GM21526 (cell line): ENCODE measurements around the gene GPBAR1.

Experiments
- ATAC-seq: cut with Tn5 transposase; IDR thresholded peaks from one replicate; pipeline ENCODE4 v1.9.1; 2021; ENCODE audit warnings: moderate library complexity; ENCODE audit not compliant: unreplicated experiment, low FRiP score

GPBAR1 gene

GRCh38 chr2:218238887-218239286 lies 21.9 kb upstream of the GPBAR1 start:
- no peak for ATAC-seq

GRCh38 chr2:218244204-218244603 lies 16.6 kb upstream of the GPBAR1 start:
- ATAC-seq: no peak

GRCh38 chr2:218244665-218245064 lies 16.1 kb upstream of the GPBAR1 start:
- ATAC-seq: no peak

GRCh38 chr2:218245214-218245613 lies 15.6 kb upstream of the GPBAR1 start:
- ATAC-seq: no peak

GRCh38 chr2:218249691-218250090 lies 11.1 kb upstream of the GPBAR1 start:
- no peak for ATAC-seq

GRCh38 chr2:218252509-218253231 lies 8.1 kb upstream of the GPBAR1 start:
- ATAC-seq: no peak

GRCh38 chr2:218253232-218253625 lies 7.6 kb upstream of the GPBAR1 start:
- no peak for ATAC-seq

GRCh38 chr2:218255446-218255845 lies 5.4 kb upstream of the GPBAR1 start:
- no peak for ATAC-seq

- ATAC-seq: no peak
Measured at GRCh38 chr2:218256612-218257350, 4.0 kb upstream of the GPBAR1 start.

GRCh38 chr2:218257390-218257981 lies 3.3 kb upstream of the GPBAR1 start:
- ATAC-seq: peak; percentile 76

- no peak for ATAC-seq
Measured at GRCh38 chr2:218259099-218259961, 1.5 kb upstream of the GPBAR1 start.

GRCh38 chr2:218260166-218260565 lies 649 bp upstream of the GPBAR1 start:
- no peak for ATAC-seq

- no peak for ATAC-seq
Measured at GRCh38 chr2:218261423-218262236, 815 bp downstream of the GPBAR1 start.

GRCh38 chr2:218262237-218262600 lies 1.4 kb downstream of the GPBAR1 start:
- no peak for ATAC-seq

GRCh38 chr2:218262631-218263586 lies 2.1 kb downstream of the GPBAR1 start:
- ATAC-seq: no peak

- ATAC-seq: no peak
Measured at GRCh38 chr2:218263817-218264641, 3.2 kb downstream of the GPBAR1 start.

GRCh38 chr2:218264773-218265561 lies 4.2 kb downstream of the GPBAR1 start:
- ATAC-seq: no peak
